Activated CD4-positive, alpha-beta T cell treated with anti-CD3 and anti-CD28 coated beads, Interleukin-10, Interleukin-2, amounts not matched to agents 100 ng/mL and 50 ng/mL, durations not matched to agents 16 hours and 8 hours (primary cell): ENCODE measurements around the gene SLC47A1.

Experiments used
- DNase-seq: peaks from one replicate; pipeline ENCODE4 v3.0.0-alpha.2; 2020

SLC47A1 gene

GRCh38 chr17:19614900-19615299, 81.2 kb downstream of the SLC47A1 start:
- DNase-seq: no peak

- DNase-seq: no peak
Observed at GRCh38 chr17:19618015-19618414, 84.4 kb downstream of the SLC47A1 start.

GRCh38 chr17:19619705-19620325, 86.2 kb downstream of the SLC47A1 start:
- no peak for DNase-seq

GRCh38 chr17:19621697-19622096, 88.0 kb downstream of the SLC47A1 start:
- DNase-seq: no peak

- no peak for DNase-seq
Observed at GRCh38 chr17:19626079-19626478, 92.4 kb downstream of the SLC47A1 start.
